CD4-positive, alpha-beta T cell treated with Interleukin-4 for 1 hour (primary cell): Measurements from ENCODE around the gene EIPR1.

Experiments used
- DNase-seq, 2 donors: peaks; one replicate each; pipeline ENCODE4 v3.0.0-alpha.2; 2020 to 2022

EIPR1 gene

GRCh38 chr2:3355951-3356569, 21.6 kb downstream of the EIPR1 start:
- no peak for DNase-seq

- no peak for DNase-seq
These were observed 22.6 kb downstream of the EIPR1 start for GRCh38 chr2:3354986-3355385.

DNA sequence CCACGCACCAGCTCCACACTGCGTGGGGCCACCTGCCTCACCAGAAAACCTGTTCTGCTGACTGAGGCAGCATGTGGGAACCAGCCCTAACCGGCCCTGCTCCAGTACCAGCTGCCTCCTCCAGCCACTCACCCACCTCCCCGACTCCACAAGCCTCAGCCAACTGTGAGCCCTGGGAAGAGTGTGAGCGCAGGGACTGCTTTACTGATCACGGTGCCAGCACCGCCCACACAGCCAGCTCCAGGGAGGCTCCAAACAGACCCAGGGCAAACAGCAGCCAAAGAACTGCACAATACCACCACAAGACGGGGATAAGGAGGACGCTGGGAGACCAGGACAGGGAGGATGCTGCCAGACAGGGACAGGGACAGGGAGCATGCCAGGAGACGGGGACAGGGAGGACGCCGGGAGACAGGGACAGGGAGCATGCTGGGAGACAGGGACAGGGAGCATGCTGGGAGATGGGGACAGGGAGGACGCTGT, 28.4 kb downstream of the EIPR1 start:
- no peak for DNase-seq

GRCh38 chr2:3348767-3349166, 28.9 kb downstream of the EIPR1 start:
- DNase-seq = no peak

- no peak for DNase-seq
These were observed 32.0 kb downstream of the EIPR1 start for GRCh38 chr2:3345621-3346020.

DNA sequence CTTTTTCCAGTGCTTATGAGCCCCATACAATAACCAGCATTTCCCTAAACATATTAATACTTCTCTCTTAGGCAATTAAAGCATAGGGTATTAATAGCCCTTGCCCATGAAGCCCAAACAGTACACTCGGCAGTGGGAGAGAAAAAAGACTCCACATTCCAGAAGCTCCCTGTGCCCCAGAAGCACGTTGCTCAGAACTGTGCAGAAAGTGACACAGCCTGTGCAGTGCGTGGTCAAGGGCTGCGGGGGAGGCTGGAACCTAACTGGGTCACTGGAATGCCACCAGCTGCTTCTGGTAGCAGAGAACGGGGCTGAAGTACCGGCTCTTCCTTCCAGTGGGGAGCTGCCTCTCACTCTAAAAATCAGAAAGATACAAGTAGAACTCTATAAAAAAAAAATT, 32.7 kb downstream of the EIPR1 start:
- DNase-seq = no peak

GRCh38 chr2:3343012-3343411, 34.6 kb downstream of the EIPR1 start:
- DNase-seq = no peak

DNA sequence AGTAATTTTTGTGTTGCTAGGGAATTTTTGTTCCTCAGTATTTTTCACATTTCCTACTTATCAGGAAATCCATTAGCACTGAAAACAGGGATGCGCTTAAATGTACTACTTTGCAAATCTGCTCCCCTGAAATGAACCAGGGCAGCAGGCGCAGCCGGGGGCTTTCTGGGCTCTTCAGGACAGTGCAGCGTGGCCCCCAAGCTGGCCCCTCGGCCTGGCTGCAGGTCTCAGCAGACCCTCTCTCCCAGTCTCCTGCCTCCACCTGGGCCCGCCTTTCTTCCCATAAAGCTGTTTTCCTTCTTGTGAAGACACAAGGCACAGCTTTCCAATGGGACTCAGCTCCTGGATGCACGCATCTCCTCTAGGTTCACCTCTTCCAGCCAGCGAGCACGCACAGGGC, 35.3 kb downstream of the EIPR1 start:
- no peak for DNase-seq

- no peak for DNase-seq
These were observed 36.3 kb downstream of the EIPR1 start for GRCh38 chr2:3341336-3341735.

DNA sequence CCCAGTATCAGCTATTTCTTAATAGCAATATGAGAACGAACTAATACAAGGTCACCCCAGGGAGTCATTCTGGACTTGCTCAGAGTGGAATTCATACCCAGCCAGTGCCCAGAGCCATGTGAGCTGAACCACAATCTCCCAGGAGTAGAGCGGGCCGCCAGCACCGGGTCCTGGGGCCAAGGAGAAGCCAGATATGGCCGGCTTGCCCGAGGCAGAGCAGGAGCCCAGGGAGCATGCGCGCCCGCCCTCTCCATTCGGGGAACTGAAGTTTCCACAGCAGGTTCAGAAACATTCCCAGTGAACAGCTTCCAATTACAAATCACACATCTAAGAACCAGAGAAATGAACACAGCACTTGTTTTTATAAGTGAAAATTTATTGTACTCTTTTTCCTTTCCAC, 37.5 kb downstream of the EIPR1 start:
- DNase-seq = no peak

- no peak for DNase-seq
These were observed 39.3 kb downstream of the EIPR1 start for GRCh38 chr2:3338340-3338739.

DNA sequence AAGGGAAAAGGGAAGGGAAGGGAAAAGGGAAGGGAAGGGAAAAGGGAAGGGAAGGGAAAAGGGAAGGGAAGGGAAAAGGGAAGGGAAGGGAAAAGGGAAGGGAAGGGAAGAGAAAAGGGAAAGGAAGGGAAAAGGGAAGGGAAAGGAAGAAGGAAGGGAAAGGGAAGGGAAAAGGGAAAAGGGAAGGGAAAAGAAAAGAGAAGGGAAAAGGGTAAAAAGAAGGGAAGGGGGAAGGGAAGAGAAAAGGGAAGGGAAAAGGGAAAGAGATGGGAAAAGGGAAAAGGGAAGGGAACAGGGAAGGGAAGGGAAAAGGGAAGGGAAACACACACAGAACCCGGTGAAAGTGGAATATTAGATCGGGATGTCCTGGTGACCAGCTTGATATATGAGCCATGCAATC, 40.8 kb downstream of the EIPR1 start:
- no peak for DNase-seq

GRCh38 chr2:3334392-3335345, 42.9 kb downstream of the EIPR1 start:
- no peak for DNase-seq

DNA sequence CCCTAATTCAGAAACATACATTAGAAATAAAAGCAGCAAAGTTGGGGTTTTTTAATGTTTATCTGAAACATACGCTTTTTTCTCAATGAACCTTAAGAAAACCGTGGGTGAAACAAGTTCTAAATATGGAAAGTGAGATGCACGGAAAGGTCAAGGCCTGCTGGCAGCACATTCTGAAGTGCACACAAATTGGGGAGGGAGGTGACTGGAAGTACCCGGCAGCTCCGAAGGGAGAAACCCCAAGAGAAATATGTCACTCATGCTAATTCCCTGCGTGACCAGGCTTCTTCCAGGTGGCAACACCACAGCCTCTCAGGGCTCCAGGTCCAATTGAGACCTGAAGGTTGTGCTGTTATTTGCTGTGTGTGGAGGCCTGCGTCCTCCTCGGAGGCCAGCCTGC, 45.5 kb downstream of the EIPR1 start:
- no peak for DNase-seq

- no peak for DNase-seq
These were observed 48.1 kb downstream of the EIPR1 start for GRCh38 chr2:3329491-3329890.

DNA sequence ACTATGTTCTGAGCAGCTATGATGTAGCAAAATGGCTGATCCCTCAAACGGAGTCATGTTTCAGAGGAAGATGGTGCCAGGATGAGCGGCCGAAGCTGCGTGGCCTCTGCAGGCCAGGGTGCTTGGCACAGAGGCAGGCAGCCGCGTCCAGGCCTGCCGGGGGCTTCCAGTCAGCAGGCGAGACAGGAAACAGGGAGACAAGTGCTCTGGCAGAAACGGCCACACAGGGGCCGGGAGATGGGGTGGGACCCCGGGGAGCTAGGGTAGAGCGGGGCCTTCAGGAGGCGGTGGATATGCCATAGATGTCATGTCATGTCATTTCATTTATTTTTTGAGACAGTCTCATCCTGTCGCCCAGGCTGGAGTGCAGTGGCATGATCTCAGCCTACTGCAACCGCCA, 50.7 kb downstream of the EIPR1 start:
- DNase-seq = no peak

DNA sequence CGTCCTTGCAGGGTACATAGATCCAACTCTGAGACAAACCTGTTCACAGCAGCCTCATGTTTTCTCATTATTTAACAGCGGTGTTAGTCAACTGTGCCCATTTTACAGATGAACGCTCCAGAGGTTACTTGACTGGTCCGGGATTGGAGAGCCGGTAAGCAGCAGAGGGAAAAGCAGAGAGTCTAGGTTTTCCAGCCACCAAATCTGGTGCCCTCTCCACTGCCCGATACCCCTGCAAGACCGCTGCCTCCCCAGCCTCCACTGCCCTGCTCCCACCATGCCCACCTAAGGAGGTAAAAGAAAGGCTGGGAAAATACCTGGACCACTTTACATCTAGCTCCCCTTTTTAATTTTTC, 51.5 kb downstream of the EIPR1 start:
- no peak for DNase-seq

GRCh38 chr2:3325458-3326181, 52.0 kb downstream of the EIPR1 start:
- no peak for DNase-seq

DNA sequence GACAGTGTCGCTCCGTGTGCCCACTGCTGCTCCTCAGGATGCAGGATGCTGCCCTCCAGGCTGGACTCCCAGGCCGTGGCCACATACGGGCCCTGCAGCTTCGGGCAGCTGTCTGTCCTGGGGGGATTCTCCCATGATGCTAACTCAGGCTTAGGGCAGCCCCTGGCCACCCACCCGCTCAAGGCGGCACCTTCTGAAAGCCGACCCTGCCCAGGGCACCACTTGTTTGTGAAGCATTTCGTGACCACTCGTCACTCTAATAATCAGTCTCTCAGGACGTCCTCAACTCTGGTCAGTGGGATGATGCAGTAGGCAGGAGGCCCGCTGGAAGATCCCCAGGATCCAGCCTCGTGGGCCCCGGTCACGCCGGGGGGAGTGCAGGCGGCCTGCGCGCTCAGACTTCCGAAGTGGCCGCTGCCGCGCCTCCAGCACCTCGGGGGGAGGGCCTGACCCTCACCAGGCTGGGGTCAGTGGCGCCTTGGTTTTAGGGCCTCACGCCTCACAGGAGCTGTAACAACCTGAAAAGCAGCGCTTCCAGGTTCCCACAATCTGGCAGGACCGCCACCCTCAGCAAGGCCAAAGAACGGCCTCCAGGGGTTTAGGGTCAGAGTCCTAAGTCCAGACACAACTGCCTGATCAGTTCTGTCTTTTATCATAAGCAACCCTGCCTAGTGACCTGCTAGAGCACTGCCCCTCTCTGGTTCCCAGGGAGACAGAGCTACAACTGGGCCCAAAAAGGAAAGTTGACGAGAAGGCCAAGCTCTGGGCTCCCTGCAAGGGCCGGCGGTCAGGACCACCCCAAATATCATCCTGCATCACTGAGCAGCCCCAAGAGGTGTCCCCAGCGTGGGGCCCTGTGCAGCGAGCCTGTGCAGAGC, 53.0 kb downstream of the EIPR1 start:
- DNase-seq = no peak

DNA sequence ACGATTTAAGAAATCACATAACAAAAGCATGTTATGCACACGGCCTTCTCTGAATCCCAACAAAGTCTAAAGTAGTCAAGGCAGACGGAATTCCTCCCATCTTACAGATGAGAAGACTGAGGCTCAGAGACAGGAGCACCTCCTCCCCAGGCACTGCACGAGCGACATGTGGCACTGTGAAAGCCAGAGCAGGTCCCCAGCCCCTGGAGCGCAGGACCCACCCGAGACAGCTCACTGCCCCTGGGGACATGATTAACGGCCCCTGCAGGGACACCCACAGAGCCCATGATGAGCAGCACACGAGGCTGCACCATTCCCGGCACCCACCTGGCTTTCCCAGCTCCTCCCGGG, 53.6 kb downstream of the EIPR1 start:
- no peak for DNase-seq

DNA sequence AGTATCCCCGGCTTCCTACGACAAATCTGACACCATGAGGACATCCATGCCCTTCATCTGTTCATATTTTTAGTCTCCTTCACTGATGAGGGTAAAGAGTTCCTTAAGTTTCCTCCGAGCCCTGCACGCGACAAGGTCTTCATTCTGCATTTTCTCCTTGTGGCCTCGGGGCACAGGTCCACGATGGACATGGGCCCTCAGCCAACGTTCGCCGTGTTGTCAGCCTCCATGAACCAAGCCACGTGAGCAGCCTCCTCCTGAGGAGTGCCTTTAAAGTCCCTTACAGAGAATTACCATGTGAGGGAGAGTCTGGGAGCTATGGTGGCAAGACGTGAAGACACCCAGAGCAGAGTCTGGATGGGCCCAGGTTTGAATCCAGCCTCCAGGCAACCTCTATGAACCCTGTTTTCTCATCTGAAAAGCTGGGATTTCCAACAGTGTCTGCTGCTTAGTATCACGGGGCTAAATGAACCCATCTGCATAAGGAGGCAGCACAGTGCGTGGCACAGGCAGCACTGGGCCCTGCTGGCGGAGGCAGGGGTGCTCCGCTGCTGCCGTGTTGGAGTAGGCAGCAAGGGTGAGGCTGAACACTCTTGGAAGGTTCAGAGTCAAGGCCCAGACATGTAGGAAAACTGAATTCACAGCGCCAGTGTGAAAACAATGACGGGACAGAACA, 54.1 kb downstream of the EIPR1 start:
- DNase-seq = no peak

GRCh38 chr2:3322311-3322970, 55.2 kb downstream of the EIPR1 start:
- DNase-seq = no peak
